Activated CD4-positive, alpha-beta T cell treated with anti-CD3 and anti-CD28 coated beads for 36 hours (primary cell): ENCODE measurements around the gene TFCP2. TPM values are rescaled to one million over a fixed set of nuclear protein-coding genes. Genes with fewer than 3 reads are reported as not detected.
"Not testable (repeated sequence)": the region's sequence is repeated elsewhere in the genome, so short reads cannot be mapped to it uniquely, and the experiment has no call there.

Experiments used
- ATAC-seq: fragments of 200-7000 bp; cut with Tn5 transposase; one replicate; pipeline ENCODE4 v1.10.0; 2021; ENCODE audit warnings: mild to moderate bottlenecking, moderate library complexity
- CTCF ChIA-PET: fragments of 350-600 bp; sonication (Branson Sonifier 250); formaldehyde crosslinking; loops from one replicate; lab custom pipeline; 2021; ENCODE audit warnings: antibody characterized with exemption; lab: Charles Lee
- POLR2A ChIA-PET: fragments of 350-600 bp; sonication (Branson Sonifier 250); formaldehyde crosslinking; loops from one replicate; lab custom pipeline; 2021; ENCODE audit warnings: antibody characterized with exemption, inconsistent platforms; lab: Charles Lee
- DNase-seq: peaks from one replicate; pipeline ENCODE4 v3.0.0-alpha.2; 2020
- H3K27ac Mint-ChIP-seq: one replicate; pipeline ENCODE4 v1.8.0; 2021; ENCODE audit warnings: mixed read lengths
- H3K27me3 Mint-ChIP-seq: one replicate; pipeline ENCODE4 v1.8.0; 2021; ENCODE audit warnings: mixed read lengths
- H3K36me3 Mint-ChIP-seq: one replicate; pipeline ENCODE4 v1.8.0; 2021; ENCODE audit warnings: low read depth, mixed read lengths
- H3K4me1 Mint-ChIP-seq: one replicate; pipeline ENCODE4 v1.8.0; 2021; ENCODE audit warnings: mixed read lengths
- H3K4me3 Mint-ChIP-seq: one replicate; pipeline ENCODE4 v1.8.0; 2021; ENCODE audit warnings: mild to moderate bottlenecking, moderate library complexity, mixed read lengths
- H3K9me3 Mint-ChIP-seq: one replicate; pipeline ENCODE4 v1.8.0; 2021; ENCODE audit warnings: low read depth, mixed read lengths
- intact Hi-C, 2 experiments: fragments of 100-400 bp; cut with DNase I in 1 of 2; cut with micrococcal nuclease in 1 of 2; formaldehyde crosslinking; loops; one replicate each; pipeline versions ENCODE4 v1.14.2 to v1.15.1; 2022 to 2024; cut with DNase I, micrococcal nuclease
- total RNA-seq, 2 experiments: library from RNA; stranded (reverse); gene quantifications; one replicate each; pipeline ENCODE4 v1.2.3, GENCODE V29; 2021

TFCP2 gene
- total RNA-seq, 2 experiments from 2014 or later, result 39.5 to 47.3 TPM

GRCh38 chr12:51078866-51079265 lies 94.1 kb downstream of the TFCP2 start:
- H3K4me3 Mint-ChIP-seq, H3K9me3 Mint-ChIP-seq, DNase-seq, intact Hi-C loops, POLR2A ChIA-PET, H3K27me3 Mint-ChIP-seq, H3K27ac Mint-ChIP-seq, ATAC-seq: not testable (repeated sequence)
- Mint-ChIP-seq H3K4me1 (peaks cover 52% of the 10 kb centered on the region), H3K36me3 (peaks cover 15% of the 10 kb centered on the region)
- CTCF ChIA-PET, result interaction anchor here (0.6 to 0.7 kb wide), 2 partner anchors 14 to 266 kb away, joined by 3 read pairs; no protein-coding TSS in a partner anchor

- Mint-ChIP-seq H3K36me3 (peaks cover 20% of the 10 kb centered on the region), H3K4me1 (peaks cover 48% of the 10 kb centered on the region)
- ATAC-seq, CTCF ChIA-PET, DNase-seq, H3K27ac Mint-ChIP-seq, H3K4me3 Mint-ChIP-seq, H3K9me3 Mint-ChIP-seq, intact Hi-C loops, POLR2A ChIA-PET, H3K27me3 Mint-ChIP-seq: not testable (repeated sequence)
These were observed 94.6 kb downstream of the TFCP2 start for GRCh38 chr12:51078346-51078745.

GRCh38 chr12:51077930-51078329 lies 95.0 kb downstream of the TFCP2 start:
- Mint-ChIP-seq H3K36me3 (peaks cover 22% of the 10 kb centered on the region), H3K4me1 (peaks cover 48% of the 10 kb centered on the region), H3K27ac (no peak overlapping the region), H3K9me3 (no peaks in the 10 kb centered on the region), H3K4me3 (no peak overlapping the region), H3K27me3 (no peaks in the 10 kb centered on the region)
- ATAC-seq, result no peak
- intact Hi-C loops, result no loop called here
- POLR2A ChIA-PET, result no interaction called here
- no peak for DNase-seq
- CTCF ChIA-PET, result interaction anchor here (1.4 kb wide), 1 partner anchor 15 kb away, joined by 3 read pairs; no protein-coding TSS in a partner anchor

- ATAC-seq, result peak; percentile 90
- Mint-ChIP-seq H3K27me3 (no peaks in the 10 kb centered on the region), H3K36me3 (peaks cover 32% of the 10 kb centered on the region), H3K4me3 (no peak overlapping the region), H3K27ac (peak overlapping the region; percentile 82), H3K9me3 (no peaks in the 10 kb centered on the region), H3K4me1 (peaks cover 33% of the 10 kb centered on the region)
- intact Hi-C loops, result no loop called here
- ChIA-PET CTCF (interaction anchor here (0.5 to 1.9 kb wide), 6 partner anchors 13 to 265 kb away, joined by 3 to 8 read pairs (median 4); no protein-coding TSS in a partner anchor), POLR2A (interaction anchor here (0.6 to 0.8 kb wide), 3 partner anchors 42 to 770 kb away, joined by 3 to 4 read pairs (median 3); partner anchors contain the start of gene GALNT6)
- peak; percentile 58 for DNase-seq
These were observed 96.6 kb downstream of the TFCP2 start for GRCh38 chr12:51076236-51076930.

GRCh38 chr12:51075390-51075789 lies 97.5 kb downstream of the TFCP2 start:
- intact Hi-C loops, result no loop called here
- Mint-ChIP-seq H3K4me3 (no peak overlapping the region), H3K36me3 (peaks cover 30% of the 10 kb centered on the region), H3K4me1 (peaks cover 27% of the 10 kb centered on the region), H3K27ac (no peak overlapping the region), H3K9me3 (no peaks in the 10 kb centered on the region), H3K27me3 (no peaks in the 10 kb centered on the region)
- no peak for ATAC-seq
- DNase-seq, result no peak
- ChIA-PET CTCF (interaction anchor here (1.0 to 1.9 kb wide), 4 partner anchors 14 to 266 kb away, joined by 3 to 8 read pairs (median 4); partner anchors contain the start of gene POU6F1), POLR2A (interaction anchor here (0.8 kb wide), 1 partner anchor 43 kb away, joined by 3 read pairs; no protein-coding TSS in a partner anchor)

GRCh38 chr12:51071663-51072062 lies 101.3 kb downstream of the TFCP2 start:
- Mint-ChIP-seq H3K9me3 (no peaks in the 10 kb centered on the region), H3K4me3 (no peak overlapping the region), H3K27me3 (no peaks in the 10 kb centered on the region), H3K36me3 (peaks cover 28% of the 10 kb centered on the region), H3K4me1 (peaks cover 13% of the 10 kb centered on the region), H3K27ac (no peak overlapping the region)
- ATAC-seq (no peak), DNase-seq (no peak)
- intact Hi-C loops, result no loop called here
- POLR2A ChIA-PET, result no interaction called here
- CTCF ChIA-PET, result interaction anchor here (0.5 to 0.9 kb wide), 5 partner anchors 8 to 320 kb away, joined by 3 to 4 read pairs (median 3); partner anchors contain the start of gene CSRNP2

- H3K9me3 Mint-ChIP-seq, result no peaks in the 10 kb centered on the region
- no peak overlapping the region for H3K4me3 Mint-ChIP-seq
- no peaks in the 10 kb centered on the region for H3K4me1 Mint-ChIP-seq
- DNase-seq (no peak), ATAC-seq (no peak)
- peaks cover 30% of the 10 kb centered on the region for H3K36me3 Mint-ChIP-seq
- peak overlapping the region; percentile 59 for H3K27ac Mint-ChIP-seq
- ChIA-PET POLR2A (no interaction called here), CTCF (no interaction called here)
- no peaks in the 10 kb centered on the region for H3K27me3 Mint-ChIP-seq
- intact Hi-C loops, result no loop called here
These were observed 102.9 kb downstream of the TFCP2 start for GRCh38 chr12:51070004-51070403.

- no peak for DNase-seq
- Mint-ChIP-seq H3K36me3 (peaks cover 34% of the 10 kb centered on the region), H3K9me3 (no peaks in the 10 kb centered on the region), H3K27me3 (no peaks in the 10 kb centered on the region), H3K4me3 (no peak overlapping the region), H3K27ac (peak overlapping the region; percentile 63), H3K4me1 (no peaks in the 10 kb centered on the region)
- intact Hi-C loops, result no loop called here
- no peak for ATAC-seq
- ChIA-PET POLR2A (interaction anchor here (0.6 kb wide), 1 partner anchor 227 kb away, joined by 5 read pairs; no protein-coding TSS in a partner anchor), CTCF (interaction anchor here (1.3 kb wide), 1 partner anchor 273 kb away, joined by 4 read pairs; no protein-coding TSS in a partner anchor)
These were observed 105.2 kb downstream of the TFCP2 start for GRCh38 chr12:51067771-51068170.

- no peak for DNase-seq
- no peaks in the 10 kb centered on the region for H3K9me3 Mint-ChIP-seq
- peaks cover 34% of the 10 kb centered on the region for H3K36me3 Mint-ChIP-seq
- no peak overlapping the region for H3K4me3 Mint-ChIP-seq
- no peak for ATAC-seq
- CTCF ChIA-PET, result no interaction called here
- no peak overlapping the region for H3K27ac Mint-ChIP-seq
- no peaks in the 10 kb centered on the region for H3K4me1 Mint-ChIP-seq
- intact Hi-C loops, result no loop called here
- POLR2A ChIA-PET, result no interaction called here
- H3K27me3 Mint-ChIP-seq, result no peaks in the 10 kb centered on the region
These were observed 105.7 kb downstream of the TFCP2 start for GRCh38 chr12:51067229-51067628.

- no peak overlapping the region for H3K27ac Mint-ChIP-seq
- intact Hi-C loops, result no loop called here
These were observed 107.4 kb downstream of the TFCP2 start for GRCh38 chr12:51065530-51065929.

GRCh38 chr12:51062631-51063397 lies 110.1 kb downstream of the TFCP2 start:
- ATAC-seq (no peak), DNase-seq (no peak)
- Mint-ChIP-seq H3K27ac (peak overlapping the region; percentile 24), H3K4me1 (no peaks in the 10 kb centered on the region), H3K9me3 (no peaks in the 10 kb centered on the region), H3K4me3 (no peak overlapping the region), H3K27me3 (no peaks in the 10 kb centered on the region), H3K36me3 (peaks cover 44% of the 10 kb centered on the region)
- intact Hi-C loops, result no loop called here
- ChIA-PET CTCF (interaction anchor here (0.6 to 2.2 kb wide), 5 partner anchors 9 to 278 kb away, joined by 3 to 8 read pairs (median 5); no protein-coding TSS in a partner anchor), POLR2A (no interaction called here)

More at GRCh38 chr12:51065530-51065929, 107.4 kb downstream of the TFCP2 start:
- no peaks in the 10 kb centered on the region for H3K9me3 Mint-ChIP-seq
- H3K4me1 Mint-ChIP-seq, result no peaks in the 10 kb centered on the region
- CTCF ChIA-PET, result no interaction called here
- H3K27me3 Mint-ChIP-seq, result no peaks in the 10 kb centered on the region
- no peak overlapping the region for H3K4me3 Mint-ChIP-seq
- POLR2A ChIA-PET, result interaction anchor here (0.5 kb wide), 1 partner anchor 20 kb away, joined by 5 read pairs; no protein-coding TSS in a partner anchor
- DNase-seq, result no peak
- H3K36me3 Mint-ChIP-seq, result peaks cover 28% of the 10 kb centered on the region
- no peak for ATAC-seq
